HepG2 (cell line): ENCODE data around the gene MTO1. TPM values are rescaled to one million over a fixed set of nuclear protein-coding genes. Genes with fewer than 3 reads are reported as not detected.

Experiments used
- ARID2 ChIP-seq: sonication (generic); formaldehyde crosslinking; IDR thresholded peaks from 2 replicates; pipeline ENCODE4 v1.8.1; 2022; ENCODE audit warnings: mild to moderate bottlenecking, missing genetic modification reagents, borderline replicate concordance
- BCL3 ChIP-seq: sonication (generic); formaldehyde crosslinking; IDR thresholded peaks from 2 replicates; pipeline ENCODE4 v1.5.1; 2020; ENCODE audit warnings: mild to moderate bottlenecking, missing genetic modification reagents, moderate library complexity
- HMGXB3 ChIP-seq: sonication (generic); formaldehyde crosslinking; IDR thresholded peaks from 2 replicates; pipeline ENCODE4 v1.4.0; 2020; ENCODE audit warnings: missing genetic modification reagents, borderline replicate concordance
- KDM1A ChIP-seq: IDR thresholded peaks from 2 replicates; pipeline ENCODE4 v1.6.1; 2016; ENCODE audit warnings: missing compliant biosample characterization
- KDM3A ChIP-seq: IDR thresholded peaks from 2 replicates; pipeline ENCODE4 v1.6.1; 2018; ENCODE audit warnings: low read depth, missing compliant biosample characterization
- NR1H2 ChIP-seq: sonication (generic); formaldehyde crosslinking; IDR thresholded peaks from 2 replicates; pipeline ENCODE4 v1.8.1; 2022; ENCODE audit warnings: low read depth, missing genetic modification reagents, borderline replicate concordance
- NR3C1 ChIP-seq: sonication (generic); formaldehyde crosslinking; IDR thresholded peaks from 2 replicates; pipeline ENCODE4 v1.4.0; 2020; ENCODE audit warnings: missing genetic modification reagents
- RAD21 ChIP-seq: fragments of 450-650 bp; formaldehyde crosslinking; IDR thresholded peaks from 2 replicates; pipeline ENCODE4 v1.5.0; 2020; ENCODE audit warnings: mild to moderate bottlenecking
- SP4 ChIP-seq: sonication (generic); formaldehyde crosslinking; IDR thresholded peaks from 2 replicates; pipeline ENCODE4 v1.8.1; 2023; ENCODE audit warnings: mild to moderate bottlenecking, missing genetic modification reagents
- TBP ChIP-seq: sonication (generic); formaldehyde crosslinking; IDR thresholded peaks from 2 replicates; pipeline ENCODE4 v1.5.0; 2020; ENCODE audit warnings: missing genetic modification reagents
- TEAD2 ChIP-seq: sonication (generic); formaldehyde crosslinking; IDR thresholded peaks from 2 replicates; pipeline ENCODE4 v1.9.0; 2021; ENCODE audit warnings: missing genetic modification reagents
- ZFAT ChIP-seq: sonication (generic); formaldehyde crosslinking; conservative IDR thresholded peaks from 2 replicates; pipeline ENCODE4 v1.8.1; 2023; ENCODE audit warnings: missing genetic modification reagents, inconsistent platforms
- ZFP1 ChIP-seq: IDR thresholded peaks from 2 replicates; pipeline ENCODE4 v1.6.1; 2016
- ZFP41 ChIP-seq: sonication (generic); formaldehyde crosslinking; IDR thresholded peaks from 2 replicates; pipeline ENCODE4 v1.4.0; 2020; ENCODE audit warnings: mild to moderate bottlenecking, missing genetic modification reagents, borderline replicate concordance
- ZNF235 ChIP-seq: sonication (generic); formaldehyde crosslinking; IDR thresholded peaks from 2 replicates; pipeline ENCODE4 v1.8.1; 2023; ENCODE audit warnings: mild to moderate bottlenecking, missing genetic modification reagents, borderline replicate concordance
- ZNF253 ChIP-seq: sonication (generic); formaldehyde crosslinking; IDR thresholded peaks from 2 replicates; pipeline ENCODE4 v1.8.0; 2022; ENCODE audit warnings: mild to moderate bottlenecking, missing genetic modification reagents, borderline replicate concordance
- ZNF331 ChIP-seq: sonication (generic); formaldehyde crosslinking; IDR thresholded peaks from 2 replicates; pipeline ENCODE4 v1.4.0; 2020; ENCODE audit warnings: missing genetic modification reagents
- ZNF496 ChIP-seq: sonication (generic); formaldehyde crosslinking; IDR thresholded peaks from 2 replicates; pipeline ENCODE4 v1.8.1; 2023; ENCODE audit warnings: mild to moderate bottlenecking, moderate library complexity, missing genetic modification reagents; ENCODE audit not compliant: insufficient replicate concordance
- ZNF546 ChIP-seq: sonication (generic); formaldehyde crosslinking; conservative IDR thresholded peaks from 2 replicates; pipeline ENCODE4 v1.8.1; 2023; ENCODE audit warnings: mild to moderate bottlenecking, missing genetic modification reagents
- ZNF598 ChIP-seq: sonication (generic); formaldehyde crosslinking; IDR thresholded peaks from 2 replicates; pipeline ENCODE4 v1.5.1; 2020; ENCODE audit warnings: mild to moderate bottlenecking, missing genetic modification reagents, borderline replicate concordance
- ZNF619 ChIP-seq: sonication (generic); formaldehyde crosslinking; IDR thresholded peaks from 2 replicates; pipeline ENCODE4 v1.4.0; 2020; ENCODE audit warnings: mild to moderate bottlenecking, missing genetic modification reagents
- polyA plus RNA-seq, 8 experiments: library from polyadenylated mRNA; depleted of rRNA in 3 of 8; stranded (reverse) in 7 of 8; unstranded in 1 of 8; fragments of >200 nt; fragmentation: Illumina TruSeq in 4 of 8; extraction: Trizol in 4 of 8; gene quantifications; 2 replicates each; pipeline versions ENCODE4 v1.2.1 to v1.2.3, GENCODE V29; 2011 to 2016; ENCODE audit warnings: low read depth in 4 of 8, missing spikeins in 1 of 8, mixed read lengths in 1 of 8; ENCODE audit not compliant: insufficient read depth in 1 of 8
- total RNA-seq, 5 experiments: library from RNA; depleted of rRNA; stranded (reverse); fragments of >200 nt; fragmentation: Illumina TruSeq; extraction: Trizol; gene quantifications; 2 replicates each; pipeline ENCODE4 v1.2.3, GENCODE V29; 2016; ENCODE audit warnings: low read depth in 1 of 5
- TF ChIP-seq, protein P1 (sequence below): sonication (generic); formaldehyde crosslinking; IDR thresholded peaks from 2 replicates; pipeline ENCODE4 v1.4.0; 2020; ENCODE audit warnings: missing genetic modification reagents
- TF ChIP-seq, protein P2 (sequence below): IDR thresholded peaks from 2 replicates; pipeline ENCODE4 v1.6.1; 2016; ENCODE audit warnings: low read depth, borderline replicate concordance

Gene MTO1
- total and polyA plus RNA-seq, 2 of the 13 experiments (the other 11 are each of a cell fraction or from before 2014, with no cell fraction given): 21.1 to 45.3 TPM

- TF ChIP-seq BCL3 (CRISPR knock-in tag): no peak
- TF ChIP-seq TEAD2 (CRISPR knock-in tag): no peak
- TF ChIP-seq ZFAT (CRISPR knock-in tag): no peak
- TF ChIP-seq ARID2 (CRISPR knock-in tag): no peak
- TF ChIP-seq ZNF235 (CRISPR knock-in tag): no peak
- TF ChIP-seq, protein P1, sequence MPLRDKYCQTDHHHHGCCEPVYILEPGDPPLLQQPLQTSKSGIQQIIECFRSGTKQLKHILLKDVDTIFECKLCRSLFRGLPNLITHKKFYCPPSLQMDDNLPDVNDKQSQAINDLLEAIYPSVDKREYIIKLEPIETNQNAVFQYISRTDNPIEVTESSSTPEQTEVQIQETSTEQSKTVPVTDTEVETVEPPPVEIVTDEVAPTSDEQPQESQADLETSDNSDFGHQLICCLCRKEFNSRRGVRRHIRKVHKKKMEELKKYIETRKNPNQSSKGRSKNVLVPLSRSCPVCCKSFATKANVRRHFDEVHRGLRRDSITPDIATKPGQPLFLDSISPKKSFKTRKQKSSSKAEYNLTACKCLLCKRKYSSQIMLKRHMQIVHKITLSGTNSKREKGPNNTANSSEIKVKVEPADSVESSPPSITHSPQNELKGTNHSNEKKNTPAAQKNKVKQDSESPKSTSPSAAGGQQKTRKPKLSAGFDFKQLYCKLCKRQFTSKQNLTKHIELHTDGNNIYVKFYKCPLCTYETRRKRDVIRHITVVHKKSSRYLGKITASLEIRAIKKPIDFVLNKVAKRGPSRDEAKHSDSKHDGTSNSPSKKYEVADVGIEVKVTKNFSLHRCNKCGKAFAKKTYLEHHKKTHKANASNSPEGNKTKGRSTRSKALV (CRISPR knock-in tag): no peak
- no peak for TF ChIP-seq KDM1A (CRISPR knock-in tag)
- TF ChIP-seq NR1H2: no peak
- TF ChIP-seq ZNF619 (CRISPR knock-in tag): no peak; the same call in 1 of the 2 replicates
- peak; percentile 61; the same call in 1 of the 2 replicates for TF ChIP-seq SP4 (CRISPR knock-in tag)
- no peak for TF ChIP-seq TBP (CRISPR knock-in tag)
- 0 out of 2 replicates have a peak, but pooled peaks have one; percentile 27 for TF ChIP-seq KDM3A (CRISPR knock-in tag)
- TF ChIP-seq ZNF546 (CRISPR knock-in tag): no peak
- no peak for TF ChIP-seq HMGXB3
- 0 out of 2 replicates have a peak, but pooled peaks have one; percentile 16 for TF ChIP-seq ZNF331
- TF ChIP-seq ZFP41 (CRISPR knock-in tag): no peak
- TF ChIP-seq ZNF598: no peak
- TF ChIP-seq ZFP1 (CRISPR knock-in tag): no peak
- TF ChIP-seq, protein P2, sequence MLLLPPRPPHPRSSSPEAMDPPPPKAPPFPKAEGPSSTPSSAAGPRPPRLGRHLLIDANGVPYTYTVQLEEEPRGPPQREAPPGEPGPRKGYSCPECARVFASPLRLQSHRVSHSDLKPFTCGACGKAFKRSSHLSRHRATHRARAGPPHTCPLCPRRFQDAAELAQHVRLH (CRISPR knock-in tag): peak; percentile 61; the same call in 1 of the 2 replicates
- no peak for TF ChIP-seq ZNF496
- TF ChIP-seq NR3C1: no peak
- no peak for TF ChIP-seq RAD21
- TF ChIP-seq ZNF253 (CRISPR knock-in tag): no peak
Observed at GRCh38 chr6:73461537-73462350, at the start of gene MTO1 (continued).
